ENCODE results near the gene MARS1.
"Not testable (repeated sequence)": the region's sequence is repeated elsewhere in the genome, so short reads cannot be mapped to it uniquely, and the experiment has no call there.

Gene MARS1

GRCh38 chr12:57511161-57511560 lies 23.3 kb downstream of the MARS1 start:
- peaks cover 7% of the 10 kb centered on the region for H3K4me1 ChIP-seq (ENCODE audit: insufficient read depth, poor library complexity, severe bottlenecking)
- H3K36me3 ChIP-seq (ENCODE audit: low read depth) = peaks cover 87% of the 10 kb centered on the region
- no peaks in the 10 kb centered on the region for H3K27me3 ChIP-seq (ENCODE audit: insufficient read depth, poor library complexity, severe bottlenecking)
- H3K4me3 ChIP-seq (ENCODE audit: severe bottlenecking) = no peak overlapping the region
- DNase-seq (ENCODE audit: low spot score) (no peak), ATAC-seq (ENCODE audit: low read depth) (no peak)
- H3K9me3 ChIP-seq (ENCODE audit: severe bottlenecking) = no peaks in the 10 kb centered on the region
- no peak for TF ChIP-seq CTCF (IDR thresholded peaks at IDR 0.05; ENCODE audit: poor library complexity, severe bottlenecking)
- no peak overlapping the region for H3K27ac ChIP-seq (ENCODE audit: poor library complexity, severe bottlenecking)

- Histone ChIP-seq H3K27ac (ENCODE audit: poor library complexity, severe bottlenecking) (no peak overlapping the region), H3K9me3 (ENCODE audit: severe bottlenecking) (no peaks in the 10 kb centered on the region), H3K36me3 (ENCODE audit: low read depth) (peaks cover 87% of the 10 kb centered on the region), H3K27me3 (ENCODE audit: insufficient read depth, poor library complexity, severe bottlenecking) (no peaks in the 10 kb centered on the region), H3K4me1 (ENCODE audit: insufficient read depth, poor library complexity, severe bottlenecking) (peaks cover 7% of the 10 kb centered on the region), H3K4me3 (ENCODE audit: severe bottlenecking) (no peak overlapping the region)
- TF ChIP-seq CTCF (IDR thresholded peaks at IDR 0.05; ENCODE audit: poor library complexity, severe bottlenecking) = no peak
- DNase-seq (ENCODE audit: low spot score) (no peak), ATAC-seq (ENCODE audit: low read depth) (no peak)
These were observed 23.9 kb downstream of the MARS1 start for GRCh38 chr12:57511588-57512325.

GRCh38 chr12:57512665-57513064 lies 24.8 kb downstream of the MARS1 start:
- H3K4me1 ChIP-seq (ENCODE audit: insufficient read depth, poor library complexity, severe bottlenecking) = peaks cover 7% of the 10 kb centered on the region
- TF ChIP-seq CTCF (IDR thresholded peaks at IDR 0.05; ENCODE audit: poor library complexity, severe bottlenecking) = no peak
- H3K4me3 ChIP-seq (ENCODE audit: severe bottlenecking) = no peak overlapping the region
- H3K27me3 ChIP-seq (ENCODE audit: insufficient read depth, poor library complexity, severe bottlenecking) = no peaks in the 10 kb centered on the region
- H3K36me3 ChIP-seq (ENCODE audit: low read depth) = peaks cover 96% of the 10 kb centered on the region
- no peaks in the 10 kb centered on the region for H3K9me3 ChIP-seq (ENCODE audit: severe bottlenecking)
- no peak overlapping the region for H3K27ac ChIP-seq (ENCODE audit: poor library complexity, severe bottlenecking)
- ATAC-seq (ENCODE audit: low read depth) = no peak
- DNase-seq (ENCODE audit: low spot score) = no peak

GRCh38 chr12:57513266-57513665 lies 25.4 kb downstream of the MARS1 start:
- Histone ChIP-seq H3K4me3 (ENCODE audit: severe bottlenecking) (no peak overlapping the region), H3K36me3 (ENCODE audit: low read depth) (peaks cover 98% of the 10 kb centered on the region), H3K27me3 (ENCODE audit: insufficient read depth, poor library complexity, severe bottlenecking) (no peaks in the 10 kb centered on the region), H3K4me1 (ENCODE audit: insufficient read depth, poor library complexity, severe bottlenecking) (peaks cover 10% of the 10 kb centered on the region), H3K27ac (ENCODE audit: poor library complexity, severe bottlenecking) (no peak overlapping the region), H3K9me3 (ENCODE audit: severe bottlenecking) (no peaks in the 10 kb centered on the region)
- DNase-seq (ENCODE audit: low spot score) (no peak), ATAC-seq (ENCODE audit: low read depth) (no peak)
- TF ChIP-seq CTCF (IDR thresholded peaks at IDR 0.05; ENCODE audit: poor library complexity, severe bottlenecking) = no peak

- Histone ChIP-seq H3K4me1 (ENCODE audit: insufficient read depth, poor library complexity, severe bottlenecking) (peaks cover 14% of the 10 kb centered on the region), H3K36me3 (ENCODE audit: low read depth) (peaks cover 98% of the 10 kb centered on the region)
- not testable (repeated sequence) for DNase-seq (ENCODE audit: low spot score); H3K27ac ChIP-seq (ENCODE audit: poor library complexity, severe bottlenecking); ATAC-seq (ENCODE audit: low read depth); H3K9me3 ChIP-seq (ENCODE audit: severe bottlenecking); H3K27me3 ChIP-seq (ENCODE audit: insufficient read depth, poor library complexity, severe bottlenecking); H3K4me3 ChIP-seq (ENCODE audit: severe bottlenecking)
These were observed 25.8 kb downstream of the MARS1 start for GRCh38 chr12:57513677-57514076.

- ATAC-seq (ENCODE audit: low read depth) = not testable (repeated sequence)
These were observed 26.4 kb downstream of the MARS1 start for GRCh38 chr12:57514246-57514645.

More at GRCh38 chr12:57514246-57514645, 26.4 kb downstream of the MARS1 start:
- not testable (repeated sequence) for DNase-seq (ENCODE audit: low spot score); H3K9me3 ChIP-seq (ENCODE audit: severe bottlenecking); H3K4me3 ChIP-seq (ENCODE audit: severe bottlenecking); H3K27ac ChIP-seq (ENCODE audit: poor library complexity, severe bottlenecking); H3K27me3 ChIP-seq (ENCODE audit: insufficient read depth, poor library complexity, severe bottlenecking)
- Histone ChIP-seq H3K4me1 (ENCODE audit: insufficient read depth, poor library complexity, severe bottlenecking) (peaks cover 17% of the 10 kb centered on the region), H3K36me3 (ENCODE audit: low read depth) (peaks cover 98% of the 10 kb centered on the region)
